ENCODE results near the gene LIN37. TPM values are rescaled to one million over a fixed set of nuclear protein-coding genes. Genes with fewer than 3 reads are reported as not detected.

The LIN37 gene
- total RNA-seq, 1 experiment from 2014 or later: 6.4 TPM

DNA sequence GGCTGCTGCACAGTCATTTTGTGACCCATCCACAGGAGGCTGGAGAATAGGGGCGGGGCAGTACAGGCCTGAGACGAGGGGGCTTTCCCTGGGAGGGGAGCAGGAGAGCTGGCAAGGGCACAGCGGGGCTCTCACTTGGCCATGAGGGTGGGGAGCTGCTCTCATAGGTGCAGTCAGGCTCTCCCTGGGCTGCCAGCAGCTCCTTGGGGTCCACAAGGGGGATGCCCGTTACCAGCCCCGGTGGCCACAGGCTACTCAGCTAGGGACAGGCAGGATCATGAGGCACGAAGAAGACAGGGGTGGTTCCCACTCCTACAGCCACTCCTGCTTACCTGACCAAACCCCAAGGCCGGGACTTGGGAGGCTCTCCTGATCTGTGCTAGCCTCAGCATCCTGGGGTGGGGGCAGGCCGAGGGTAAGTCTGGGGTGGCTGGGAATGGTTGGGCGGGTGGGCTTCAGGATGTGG is 43.5 kb downstream of the LIN37 start (continued):
- TF ChIP-seq, protein P1, sequence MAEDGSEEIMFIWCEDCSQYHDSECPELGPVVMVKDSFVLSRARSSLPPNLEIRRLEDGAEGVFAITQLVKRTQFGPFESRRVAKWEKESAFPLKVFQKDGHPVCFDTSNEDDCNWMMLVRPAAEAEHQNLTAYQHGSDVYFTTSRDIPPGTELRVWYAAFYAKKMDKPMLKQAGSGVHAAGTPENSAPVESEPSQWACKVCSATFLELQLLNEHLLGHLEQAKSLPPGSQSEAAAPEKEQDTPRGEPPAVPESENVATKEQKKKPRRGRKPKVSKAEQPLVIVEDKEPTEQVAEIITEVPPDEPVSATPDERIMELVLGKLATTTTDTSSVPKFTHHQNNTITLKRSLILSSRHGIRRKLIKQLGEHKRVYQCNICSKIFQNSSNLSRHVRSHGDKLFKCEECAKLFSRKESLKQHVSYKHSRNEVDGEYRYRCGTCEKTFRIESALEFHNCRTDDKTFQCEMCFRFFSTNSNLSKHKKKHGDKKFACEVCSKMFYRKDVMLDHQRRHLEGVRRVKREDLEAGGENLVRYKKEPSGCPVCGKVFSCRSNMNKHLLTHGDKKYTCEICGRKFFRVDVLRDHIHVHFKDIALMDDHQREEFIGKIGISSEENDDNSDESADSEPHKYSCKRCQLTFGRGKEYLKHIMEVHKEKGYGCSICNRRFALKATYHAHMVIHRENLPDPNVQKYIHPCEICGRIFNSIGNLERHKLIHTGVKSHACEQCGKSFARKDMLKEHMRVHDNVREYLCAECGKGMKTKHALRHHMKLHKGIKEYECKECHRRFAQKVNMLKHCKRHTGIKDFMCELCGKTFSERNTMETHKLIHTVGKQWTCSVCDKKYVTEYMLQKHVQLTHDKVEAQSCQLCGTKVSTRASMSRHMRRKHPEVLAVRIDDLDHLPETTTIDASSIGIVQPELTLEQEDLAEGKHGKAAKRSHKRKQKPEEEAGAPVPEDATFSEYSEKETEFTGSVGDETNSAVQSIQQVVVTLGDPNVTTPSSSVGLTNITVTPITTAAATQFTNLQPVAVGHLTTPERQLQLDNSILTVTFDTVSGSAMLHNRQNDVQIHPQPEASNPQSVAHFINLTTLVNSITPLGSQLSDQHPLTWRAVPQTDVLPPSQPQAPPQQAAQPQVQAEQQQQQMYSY (CRISPR knock-in tag; IDR thresholded peaks at IDR 0.05): no peak
- no peak for TF ChIP-seq AR (CRISPR knock-in tag; IDR thresholded peaks at IDR 0.05)
- TF ChIP-seq, protein P2, sequence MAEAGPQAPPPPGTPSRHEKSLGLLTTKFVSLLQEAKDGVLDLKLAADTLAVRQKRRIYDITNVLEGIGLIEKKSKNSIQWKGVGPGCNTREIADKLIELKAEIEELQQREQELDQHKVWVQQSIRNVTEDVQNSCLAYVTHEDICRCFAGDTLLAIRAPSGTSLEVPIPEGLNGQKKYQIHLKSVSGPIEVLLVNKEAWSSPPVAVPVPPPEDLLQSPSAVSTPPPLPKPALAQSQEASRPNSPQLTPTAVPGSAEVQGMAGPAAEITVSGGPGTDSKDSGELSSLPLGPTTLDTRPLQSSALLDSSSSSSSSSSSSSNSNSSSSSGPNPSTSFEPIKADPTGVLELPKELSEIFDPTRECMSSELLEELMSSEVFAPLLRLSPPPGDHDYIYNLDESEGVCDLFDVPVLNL (CRISPR knock-in tag; IDR thresholded peaks at IDR 0.05; ENCODE audit: borderline replicate concordance, low read depth): no peak
- TF ChIP-seq, protein P3, sequence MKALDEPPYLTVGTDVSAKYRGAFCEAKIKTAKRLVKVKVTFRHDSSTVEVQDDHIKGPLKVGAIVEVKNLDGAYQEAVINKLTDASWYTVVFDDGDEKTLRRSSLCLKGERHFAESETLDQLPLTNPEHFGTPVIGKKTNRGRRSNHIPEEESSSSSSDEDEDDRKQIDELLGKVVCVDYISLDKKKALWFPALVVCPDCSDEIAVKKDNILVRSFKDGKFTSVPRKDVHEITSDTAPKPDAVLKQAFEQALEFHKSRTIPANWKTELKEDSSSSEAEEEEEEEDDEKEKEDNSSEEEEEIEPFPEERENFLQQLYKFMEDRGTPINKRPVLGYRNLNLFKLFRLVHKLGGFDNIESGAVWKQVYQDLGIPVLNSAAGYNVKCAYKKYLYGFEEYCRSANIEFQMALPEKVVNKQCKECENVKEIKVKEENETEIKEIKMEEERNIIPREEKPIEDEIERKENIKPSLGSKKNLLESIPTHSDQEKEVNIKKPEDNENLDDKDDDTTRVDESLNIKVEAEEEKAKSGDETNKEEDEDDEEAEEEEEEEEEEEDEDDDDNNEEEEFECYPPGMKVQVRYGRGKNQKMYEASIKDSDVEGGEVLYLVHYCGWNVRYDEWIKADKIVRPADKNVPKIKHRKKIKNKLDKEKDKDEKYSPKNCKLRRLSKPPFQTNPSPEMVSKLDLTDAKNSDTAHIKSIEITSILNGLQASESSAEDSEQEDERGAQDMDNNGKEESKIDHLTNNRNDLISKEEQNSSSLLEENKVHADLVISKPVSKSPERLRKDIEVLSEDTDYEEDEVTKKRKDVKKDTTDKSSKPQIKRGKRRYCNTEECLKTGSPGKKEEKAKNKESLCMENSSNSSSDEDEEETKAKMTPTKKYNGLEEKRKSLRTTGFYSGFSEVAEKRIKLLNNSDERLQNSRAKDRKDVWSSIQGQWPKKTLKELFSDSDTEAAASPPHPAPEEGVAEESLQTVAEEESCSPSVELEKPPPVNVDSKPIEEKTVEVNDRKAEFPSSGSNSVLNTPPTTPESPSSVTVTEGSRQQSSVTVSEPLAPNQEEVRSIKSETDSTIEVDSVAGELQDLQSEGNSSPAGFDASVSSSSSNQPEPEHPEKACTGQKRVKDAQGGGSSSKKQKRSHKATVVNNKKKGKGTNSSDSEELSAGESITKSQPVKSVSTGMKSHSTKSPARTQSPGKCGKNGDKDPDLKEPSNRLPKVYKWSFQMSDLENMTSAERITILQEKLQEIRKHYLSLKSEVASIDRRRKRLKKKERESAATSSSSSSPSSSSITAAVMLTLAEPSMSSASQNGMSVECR (CRISPR knock-in tag; IDR thresholded peaks at IDR 0.05; ENCODE audit: borderline replicate concordance): no peak
- TF ChIP-seq MAX (CRISPR knock-in tag; IDR thresholded peaks at IDR 0.05): no peak
- TF ChIP-seq NFYB (CRISPR knock-in tag; conservative IDR thresholded peaks at IDR 0.05; ENCODE audit: low read depth): no peak
- TF ChIP-seq HMGA2 (CRISPR knock-in tag; IDR thresholded peaks at IDR 0.05): no peak

GRCh38 chr19:35792312-35792711 is 43.9 kb downstream of the LIN37 start:
- ChIA-PET POLR2A (no interaction called here), CTCF (interaction anchor here (2.8 kb wide), 1 partner anchor 8 kb away, joined by 11 read pairs; no protein-coding TSS in a partner anchor)
- Mint-ChIP-seq H3K27ac (no peak overlapping the region), H3K27me3 (ENCODE audit: low read depth) (peaks cover 26% of the 10 kb centered on the region), H3K36me3 (no peaks in the 10 kb centered on the region), H3K4me1 (peaks cover 7% of the 10 kb centered on the region), H3K4me3 (no peak overlapping the region), H3K9me3 (no peaks in the 10 kb centered on the region)
- DNase-seq (ENCODE audit: low spot score) (no peak), ATAC-seq (no peak)
- TF ChIP-seq USF2 (CRISPR knock-in tag; IDR thresholded peaks at IDR 0.05) (no peak), RORB (CRISPR knock-in tag; IDR thresholded peaks at IDR 0.05) (no peak), ZNF416 (CRISPR knock-in tag; IDR thresholded peaks at IDR 0.05) (no peak), ZNF423 (CRISPR knock-in tag; IDR thresholded peaks at IDR 0.05) (no peak), GRHL2 (CRISPR knock-in tag; IDR thresholded peaks at IDR 0.05; ENCODE audit: insufficient replicate concordance, severe bottlenecking) (no peak), AR (CRISPR knock-in tag; IDR thresholded peaks at IDR 0.05) (no peak), TEAD4 (CRISPR knock-in tag; IDR thresholded peaks at IDR 0.05) (no peak), GABPB1 (CRISPR knock-in tag; IDR thresholded peaks at IDR 0.05) (no peak), KAT7 (CRISPR knock-in tag; IDR thresholded peaks at IDR 0.05; ENCODE audit: borderline replicate concordance) (no peak)
